ENCODE data around the gene KLK15.
A peak's percentile ranks its signal among the peaks of the same experiment; 100 is the strongest.

Gene KLK15

DNA sequence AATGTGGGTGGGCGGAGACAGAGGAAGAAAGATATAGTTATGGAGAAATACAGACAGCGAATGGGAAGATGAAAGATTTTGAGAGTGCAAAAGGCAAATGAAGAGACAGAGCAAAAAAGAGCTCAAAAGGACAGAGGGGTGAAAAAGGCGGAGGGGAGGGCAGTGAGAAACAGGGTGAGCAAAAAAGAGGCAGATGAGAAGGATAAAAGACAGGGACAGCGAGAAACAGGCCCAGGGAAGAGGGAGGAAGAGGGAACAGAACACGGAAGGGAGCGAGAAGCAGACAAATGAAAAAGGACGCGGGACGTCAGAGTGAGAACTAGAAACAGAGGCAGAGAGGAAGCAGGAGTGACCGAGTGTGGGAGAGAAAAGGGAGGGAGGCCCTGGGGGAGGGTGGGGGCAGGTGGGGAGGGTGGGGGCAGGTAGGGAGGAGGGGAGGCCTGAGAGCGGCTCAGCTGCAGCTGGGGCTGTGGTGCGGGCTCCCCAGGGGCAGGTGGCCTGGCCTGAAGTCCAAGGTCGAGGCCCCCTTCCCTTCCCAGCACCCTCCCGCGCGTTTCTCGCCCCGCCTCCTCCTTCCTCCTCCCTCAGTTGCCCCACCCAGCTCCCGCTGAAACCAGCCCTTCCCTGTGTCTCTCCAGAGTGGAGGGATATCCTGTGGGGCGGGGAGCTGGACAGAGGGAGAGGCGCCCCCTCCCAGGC, 12.7 kb downstream of the KLK15 start:
- H2AFZ ChIP-seq (ENCODE audit: low read depth, low read length), result peak overlapping the region; percentile 65
- H3K4me1 ChIP-seq (ENCODE audit: low read length), result peaks cover 45% of the 10 kb centered on the region
- no peak for TF ChIP-seq EZH2phosphoT487 (IDR thresholded peaks at IDR 0.05; ENCODE audit: low read depth)
- TF ChIP-seq, protein P1, sequence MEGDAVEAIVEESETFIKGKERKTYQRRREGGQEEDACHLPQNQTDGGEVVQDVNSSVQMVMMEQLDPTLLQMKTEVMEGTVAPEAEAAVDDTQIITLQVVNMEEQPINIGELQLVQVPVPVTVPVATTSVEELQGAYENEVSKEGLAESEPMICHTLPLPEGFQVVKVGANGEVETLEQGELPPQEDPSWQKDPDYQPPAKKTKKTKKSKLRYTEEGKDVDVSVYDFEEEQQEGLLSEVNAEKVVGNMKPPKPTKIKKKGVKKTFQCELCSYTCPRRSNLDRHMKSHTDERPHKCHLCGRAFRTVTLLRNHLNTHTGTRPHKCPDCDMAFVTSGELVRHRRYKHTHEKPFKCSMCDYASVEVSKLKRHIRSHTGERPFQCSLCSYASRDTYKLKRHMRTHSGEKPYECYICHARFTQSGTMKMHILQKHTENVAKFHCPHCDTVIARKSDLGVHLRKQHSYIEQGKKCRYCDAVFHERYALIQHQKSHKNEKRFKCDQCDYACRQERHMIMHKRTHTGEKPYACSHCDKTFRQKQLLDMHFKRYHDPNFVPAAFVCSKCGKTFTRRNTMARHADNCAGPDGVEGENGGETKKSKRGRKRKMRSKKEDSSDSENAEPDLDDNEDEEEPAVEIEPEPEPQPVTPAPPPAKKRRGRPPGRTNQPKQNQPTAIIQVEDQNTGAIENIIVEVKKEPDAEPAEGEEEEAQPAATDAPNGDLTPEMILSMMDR (IDR thresholded peaks at IDR 0.05; ENCODE audit: low read depth, low read length), result no peak
- H3K4me3 ChIP-seq (ENCODE audit: low read length), result peak overlapping the region; percentile 79
- H3K27me3 ChIP-seq (ENCODE audit: low read depth, low read length), result peaks cover 45% of the 10 kb centered on the region
- H3K4me2 ChIP-seq (ENCODE audit: low read length), result peak overlapping the region; percentile 94
- no peaks in the 10 kb centered on the region for H3K79me2 ChIP-seq (ENCODE audit: low read length)
- H3K9me3 ChIP-seq (ENCODE audit: insufficient read depth, low read length), result no peaks in the 10 kb centered on the region
- no peaks in the 10 kb centered on the region for H4K20me1 ChIP-seq (ENCODE audit: insufficient read depth, low read length)
- no peaks in the 10 kb centered on the region for H3K36me3 ChIP-seq (replicated peaks; ENCODE audit: low read depth, low read length)
- H3K9ac ChIP-seq (ENCODE audit: low read length), result peak overlapping the region; percentile 59
- peak overlapping the region; percentile 14; the same call in 1 of the 2 replicates for H3K27ac ChIP-seq (ENCODE audit: low read length)

DNA sequence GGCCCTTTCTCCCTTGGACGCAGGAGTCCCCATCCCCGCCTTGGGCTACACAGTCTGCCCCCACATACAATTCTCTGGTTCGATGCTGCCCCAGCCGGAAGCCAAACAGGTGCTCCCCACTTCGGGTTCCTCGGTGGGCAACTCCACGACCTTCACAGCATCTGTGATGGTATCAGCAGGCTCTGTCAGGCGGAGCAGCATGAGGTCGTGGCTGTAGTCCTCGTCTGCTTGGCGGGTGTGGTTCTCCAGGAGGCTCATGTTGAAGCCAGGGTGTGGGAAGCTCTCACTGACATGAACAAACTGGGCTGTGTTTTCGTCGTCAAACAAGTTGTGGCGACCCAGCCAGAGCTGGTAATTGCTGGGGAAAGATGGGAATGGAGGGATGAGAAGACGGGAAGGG, 13.3 kb downstream of the KLK15 start:
- Histone ChIP-seq H3K4me2 (ENCODE audit: low read length) (peak overlapping the region; percentile 94), H3K27me3 (ENCODE audit: low read depth, low read length) (peaks cover 45% of the 10 kb centered on the region), H3K27ac (ENCODE audit: low read length) (peak overlapping the region; percentile 14; the same call in 1 of the 2 replicates), H3K4me1 (ENCODE audit: low read length) (peaks cover 45% of the 10 kb centered on the region), H2AFZ (ENCODE audit: low read depth, low read length) (0 out of 2 replicates have a peak overlapping the region, but pooled peaks have one; percentile 65), H3K9ac (ENCODE audit: low read length) (peak overlapping the region; percentile 59), H3K9me3 (ENCODE audit: insufficient read depth, low read length) (no peaks in the 10 kb centered on the region), H4K20me1 (ENCODE audit: insufficient read depth, low read length) (no peaks in the 10 kb centered on the region), H3K36me3 (replicated peaks; ENCODE audit: low read depth, low read length) (no peaks in the 10 kb centered on the region), H3K79me2 (ENCODE audit: low read length) (no peaks in the 10 kb centered on the region), H3K4me3 (ENCODE audit: low read length) (peak overlapping the region; percentile 79)
- TF ChIP-seq EZH2phosphoT487 (IDR thresholded peaks at IDR 0.05; ENCODE audit: low read depth), result no peak
- TF ChIP-seq, protein P1 (IDR thresholded peaks at IDR 0.05; ENCODE audit: low read depth, low read length), result no peak

DNA sequence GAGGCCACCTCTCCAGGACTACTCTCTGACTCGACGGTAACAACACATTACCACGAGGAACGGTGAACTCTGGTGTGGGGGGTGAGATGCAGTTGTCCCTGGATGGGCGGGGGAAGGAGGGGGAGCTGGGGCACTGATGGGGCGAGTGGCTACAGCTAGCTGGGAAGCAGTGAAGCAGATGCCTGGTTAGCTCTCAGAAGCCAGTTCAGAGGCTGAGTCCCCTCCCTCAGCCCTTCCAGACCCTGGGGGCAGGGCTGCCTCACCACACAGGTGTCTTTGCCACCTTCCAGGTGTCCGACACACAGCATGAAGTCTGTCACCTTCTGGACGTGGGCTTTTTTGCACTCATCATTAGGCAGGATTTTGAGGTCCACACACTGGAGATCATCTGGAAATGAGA, 13.7 kb downstream of the KLK15 start:
- no peaks in the 10 kb centered on the region for H4K20me1 ChIP-seq (ENCODE audit: insufficient read depth, low read length)
- no peak overlapping the region for H2AFZ ChIP-seq (ENCODE audit: low read depth, low read length)
- peak overlapping the region; percentile 59; the same call in 1 of the 2 replicates for H3K9ac ChIP-seq (ENCODE audit: low read length)
- H3K27ac ChIP-seq (ENCODE audit: low read length), result no peak overlapping the region
- H3K79me2 ChIP-seq (ENCODE audit: low read length), result no peaks in the 10 kb centered on the region
- no peaks in the 10 kb centered on the region for H3K9me3 ChIP-seq (ENCODE audit: insufficient read depth, low read length)
- H3K4me3 ChIP-seq (ENCODE audit: low read length), result peak overlapping the region; percentile 79
- no peaks in the 10 kb centered on the region for H3K36me3 ChIP-seq (replicated peaks; ENCODE audit: low read depth, low read length)
- peaks cover 48% of the 10 kb centered on the region for H3K27me3 ChIP-seq (ENCODE audit: low read depth, low read length)
- TF ChIP-seq, protein P1 (IDR thresholded peaks at IDR 0.05; ENCODE audit: low read depth, low read length), result no peak
- no peak for TF ChIP-seq EZH2phosphoT487 (IDR thresholded peaks at IDR 0.05; ENCODE audit: low read depth)
- H3K4me1 ChIP-seq (ENCODE audit: low read length), result peaks cover 45% of the 10 kb centered on the region
- H3K4me2 ChIP-seq (ENCODE audit: low read length), result peak overlapping the region; percentile 94

DNA sequence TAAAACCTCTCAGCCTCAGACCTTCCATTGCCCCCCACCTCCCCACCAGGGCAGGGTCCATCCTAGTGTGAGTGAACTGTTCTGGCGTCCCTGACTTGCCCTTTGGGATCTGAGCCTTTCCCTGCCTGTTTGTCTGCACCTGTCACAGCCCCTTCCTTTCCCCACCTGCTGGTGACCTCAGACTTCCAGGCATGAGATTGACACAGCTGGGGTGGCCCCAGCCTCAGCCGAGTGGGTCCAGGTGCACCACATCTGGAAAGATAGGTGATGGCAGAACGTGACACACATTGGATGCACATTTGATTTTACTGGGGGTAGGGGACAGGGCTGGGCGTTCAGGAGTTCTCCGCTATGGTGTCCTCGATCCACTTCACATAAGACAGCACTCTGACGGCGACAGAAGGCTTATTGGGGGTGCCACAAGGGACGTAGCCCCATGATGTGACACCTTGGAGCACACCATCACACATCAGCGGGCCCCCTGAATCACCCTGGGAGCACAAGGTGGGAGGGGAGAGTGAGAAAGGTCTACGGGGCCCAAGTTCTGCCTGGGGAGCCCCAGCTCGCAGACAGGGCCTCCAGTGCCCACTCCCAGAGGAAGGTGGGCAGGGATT, 14.4 kb downstream of the KLK15 start:
- no peak overlapping the region for H3K9ac ChIP-seq (ENCODE audit: low read length)
- H3K79me2 ChIP-seq (ENCODE audit: low read length), result no peaks in the 10 kb centered on the region
- peak overlapping the region; percentile 94 for H3K4me2 ChIP-seq (ENCODE audit: low read length)
- H3K4me1 ChIP-seq (ENCODE audit: low read length), result peaks cover 45% of the 10 kb centered on the region
- H3K27me3 ChIP-seq (ENCODE audit: low read depth, low read length), result peaks cover 46% of the 10 kb centered on the region
- H4K20me1 ChIP-seq (ENCODE audit: insufficient read depth, low read length), result no peaks in the 10 kb centered on the region
- H3K27ac ChIP-seq (ENCODE audit: low read length), result no peak overlapping the region
- H3K9me3 ChIP-seq (ENCODE audit: insufficient read depth, low read length), result no peaks in the 10 kb centered on the region
- no peaks in the 10 kb centered on the region for H3K36me3 ChIP-seq (replicated peaks; ENCODE audit: low read depth, low read length)
- TF ChIP-seq EZH2phosphoT487 (IDR thresholded peaks at IDR 0.05; ENCODE audit: low read depth), result no peak
- TF ChIP-seq, protein P1 (IDR thresholded peaks at IDR 0.05; ENCODE audit: low read depth, low read length), result no peak
- H2AFZ ChIP-seq (ENCODE audit: low read depth, low read length), result no peak overlapping the region
- H3K4me3 ChIP-seq (ENCODE audit: low read length), result peak overlapping the region; percentile 79

All from OCI-LY3 (cell line).